Gastrocnemius medialis (tissue), 4 donors: Measurements from ENCODE around the gene ASB5. TPM values are rescaled to one million over a fixed set of nuclear protein-coding genes. Genes with fewer than 3 reads are reported as not detected.

ENCODE experiments used
- ATAC-seq, 2 donors: fragments of 150-250 bp; one replicate each; pipeline ENCODE4 v1.9.1; 2016
- DNase-seq, 2 donors: peaks; one replicate each; pipeline ENCODE4 v3.0.0-alpha.2; 2019
- H3K27ac ChIP-seq, 4 donors: fragments of 200-600 bp; sonication (generic); 1 replicate in 1 of 4; 2 replicates in 3 of 4; pipeline ENCODE4 v1.5.1; 2016 to 2018; ENCODE audit warnings: mild to moderate bottlenecking in 2 of 4, moderate library complexity in 1 of 4
- H3K27me3 ChIP-seq, 3 donors: fragments of 200-600 bp; sonication (generic) in 2 of 3; 1 replicate in 1 of 3; 2 replicates in 2 of 3; pipeline versions ENCODE4 v1.5.1 to v1.6.0; 2016 to 2019; ENCODE audit warnings: mild to moderate bottlenecking in 1 of 3, moderate library complexity in 1 of 3
- H3K36me3 ChIP-seq, 2 donors: fragments of 200-600 bp; sonication (generic) in 1 of 2; one replicate each; pipeline ENCODE4 v1.5.1; 2017 to 2018
- H3K4me1 ChIP-seq, 2 donors: fragments of 200-600 bp; sonication (generic) in 1 of 2; one replicate each; pipeline ENCODE4 v1.5.1; 2016 to 2017; ENCODE audit warnings: mild to moderate bottlenecking in 2 of 2
- H3K4me3 ChIP-seq, 4 donors: fragments of 200-600 bp; sonication (generic) in 3 of 4; 1 replicate in 1 of 4; 2 replicates in 3 of 4; pipeline ENCODE4 v1.5.1; 2016 to 2019; ENCODE audit warnings: mild to moderate bottlenecking in 2 of 4
- H3K9me3 ChIP-seq, 3 donors: fragments of 200-600 bp; sonication (generic) in 2 of 3; 1 replicate in 1 of 3; 2 replicates in 2 of 3; pipeline ENCODE4 v1.5.1; 2016 to 2019
- POLR2A ChIP-seq, 2 donors: fragments of 450-650 bp; IDR thresholded peaks; one replicate each; pipeline ENCODE4 v1.6.1; 2017; ENCODE audit warnings: antibody characterized with exemption in 2 of 2, mild to moderate bottlenecking in 2 of 2, moderate library complexity in 2 of 2
- in situ Hi-C, 4 donors: fragments of 200-750 bp; cut with MboI; loops; one replicate each; pipeline versions ENCODE4 v1.15.0 to v1.8.0; 2017; ENCODE audit warnings: low sequenced_read_pairs in 4 of 4
- intact Hi-C: fragments of 100-400 bp; cut with DNase I; formaldehyde crosslinking; loops from one replicate; pipeline ENCODE4 v1.15.1; 2023; ENCODE audit warnings: low total_unique reads
- total RNA-seq, 4 donors: library from RNA; depleted of rRNA; stranded (reverse); fragments of >200 nt; gene quantifications; one replicate each; pipeline versions ENCODE4 v1.1.0 to v1.2.3, GENCODE V29; 2016
- TF ChIP-seq, protein P1 (sequence below), 5 experiments: fragments of 450-650 bp in 3 of 5; fragments of 200-600 bp in 2 of 5; sonication (generic) in 2 of 5; IDR thresholded peaks in 4 of 5; conservative IDR thresholded peaks in 1 of 5; 1 replicate in 4 of 5; 2 replicates in 1 of 5; pipeline ENCODE4 v1.5.1; 2016 to 2019; ENCODE audit warnings: antibody characterized with exemption in 5 of 5, mild to moderate bottlenecking in 3 of 5, moderate library complexity in 3 of 5

ASB5 gene, protein sequence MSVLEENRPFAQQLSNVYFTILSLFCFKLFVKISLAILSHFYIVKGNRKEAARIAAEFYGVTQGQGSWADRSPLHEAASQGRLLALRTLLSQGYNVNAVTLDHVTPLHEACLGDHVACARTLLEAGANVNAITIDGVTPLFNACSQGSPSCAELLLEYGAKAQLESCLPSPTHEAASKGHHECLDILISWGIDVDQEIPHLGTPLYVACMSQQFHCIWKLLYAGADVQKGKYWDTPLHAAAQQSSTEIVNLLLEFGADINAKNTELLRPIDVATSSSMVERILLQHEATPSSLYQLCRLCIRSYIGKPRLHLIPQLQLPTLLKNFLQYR
- total RNA-seq = 100 to 1,000 TPM in 3 of 4 donors, 10 to 100 TPM in 1; 48.7 to 284 (median 179) TPM

DNA sequence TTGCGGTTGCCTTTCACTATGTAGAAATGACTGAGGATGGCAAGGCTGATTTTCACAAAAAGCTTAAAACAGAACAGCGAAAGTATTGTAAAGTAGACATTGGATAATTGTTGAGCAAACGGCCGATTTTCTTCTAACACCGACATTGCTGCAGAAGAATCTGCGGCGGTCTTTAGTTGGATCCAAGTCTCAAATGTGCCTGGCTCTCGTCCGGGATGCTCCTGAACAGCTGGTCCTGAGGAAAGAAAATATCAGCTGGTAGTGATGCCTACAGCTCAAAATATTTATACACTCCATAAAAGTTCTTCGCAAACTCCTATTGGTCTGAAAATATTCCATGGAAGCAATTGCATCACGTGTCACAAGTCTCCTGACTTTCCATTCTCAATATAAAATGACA, at the start of gene ASB5:
TSS of gene ASB5 (minus strand) at position 260 of the 400 bp plus-strand sequence. CDS start at position 146, 114 bp downstream.
- Histone ChIP-seq H3K4me3 (peak within 1 kb of the TSS; percentile 53 to 62 (median 56)), H3K27me3 (no peaks in the 10 kb centered on the region), H3K4me1 (peaks cover 33 to 47% of the 10 kb centered on the region in 2 donors), H3K36me3 (no peaks in the 10 kb centered on the region), H3K9me3 (no peaks in the 10 kb centered on the region), H3K27ac (peak within 1 kb of the TSS; percentile 88 to 98 (median 94))
- intact Hi-C loops = no loop called here
- ATAC-seq (peak; percentile 76 to 82), DNase-seq (peak; percentile 76 to 79)
- peak; percentile 60 to 89 for TF ChIP-seq POLR2A (IDR thresholded peaks at IDR 0.05)
- TF ChIP-seq, protein P1, sequence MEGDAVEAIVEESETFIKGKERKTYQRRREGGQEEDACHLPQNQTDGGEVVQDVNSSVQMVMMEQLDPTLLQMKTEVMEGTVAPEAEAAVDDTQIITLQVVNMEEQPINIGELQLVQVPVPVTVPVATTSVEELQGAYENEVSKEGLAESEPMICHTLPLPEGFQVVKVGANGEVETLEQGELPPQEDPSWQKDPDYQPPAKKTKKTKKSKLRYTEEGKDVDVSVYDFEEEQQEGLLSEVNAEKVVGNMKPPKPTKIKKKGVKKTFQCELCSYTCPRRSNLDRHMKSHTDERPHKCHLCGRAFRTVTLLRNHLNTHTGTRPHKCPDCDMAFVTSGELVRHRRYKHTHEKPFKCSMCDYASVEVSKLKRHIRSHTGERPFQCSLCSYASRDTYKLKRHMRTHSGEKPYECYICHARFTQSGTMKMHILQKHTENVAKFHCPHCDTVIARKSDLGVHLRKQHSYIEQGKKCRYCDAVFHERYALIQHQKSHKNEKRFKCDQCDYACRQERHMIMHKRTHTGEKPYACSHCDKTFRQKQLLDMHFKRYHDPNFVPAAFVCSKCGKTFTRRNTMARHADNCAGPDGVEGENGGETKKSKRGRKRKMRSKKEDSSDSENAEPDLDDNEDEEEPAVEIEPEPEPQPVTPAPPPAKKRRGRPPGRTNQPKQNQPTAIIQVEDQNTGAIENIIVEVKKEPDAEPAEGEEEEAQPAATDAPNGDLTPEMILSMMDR (IDR thresholded peaks at IDR 0.05 in 4 of 5, conservative IDR thresholded peaks at IDR 0.05 in 1 of 5) = no peak
- in situ Hi-C loops = no loop called here

DNA sequence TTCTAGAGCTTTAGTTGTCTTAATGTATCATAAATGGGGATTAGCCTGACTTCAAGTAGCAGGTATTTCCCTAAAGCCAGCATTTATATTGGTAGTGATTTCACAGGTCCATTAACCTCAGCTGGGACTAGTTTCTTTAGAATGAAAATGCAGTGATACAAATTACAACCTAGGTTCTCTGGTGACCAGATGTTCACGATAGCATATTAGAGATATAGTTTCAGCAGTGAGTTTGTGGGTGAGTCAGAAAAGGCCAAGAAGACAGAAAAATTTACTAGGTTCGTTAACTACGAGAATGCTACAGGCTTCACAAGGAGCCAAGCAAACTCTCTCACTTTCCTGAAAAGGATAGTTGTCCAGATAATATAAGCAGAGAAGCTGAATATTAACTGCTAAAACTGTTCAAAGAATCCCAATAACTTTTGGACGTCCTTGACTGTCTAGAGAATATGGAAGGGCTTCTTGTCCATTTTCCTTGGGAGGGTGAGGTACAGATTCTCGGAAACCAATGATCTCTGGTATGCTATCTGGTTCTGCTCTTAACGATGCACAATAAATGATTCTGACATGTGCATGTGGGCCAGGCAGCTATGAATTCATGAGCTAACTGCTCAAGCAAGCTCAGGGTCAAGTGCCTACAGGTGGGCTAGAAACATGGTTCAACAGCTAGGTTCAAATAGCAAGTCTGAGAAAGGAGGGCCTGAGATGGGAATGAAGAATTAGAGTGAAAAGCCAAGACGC, 44.7 kb upstream of the ASB5 start:
- Histone ChIP-seq H3K4me3 (no peak overlapping the region), H3K27ac (no peak overlapping the region), H3K9me3 (no peaks in the 10 kb centered on the region), H3K27me3 (no peaks in the 10 kb centered on the region), H3K36me3 (no peaks in the 10 kb centered on the region), H3K4me1 (peaks cover 2 to 3% of the 10 kb centered on the region in 2 donors)
- in situ Hi-C loops (no loop called here), intact Hi-C loops (no loop called here)
- TF ChIP-seq, protein P1 (IDR thresholded peaks at IDR 0.05 in 4 of 5, conservative IDR thresholded peaks at IDR 0.05 in 1 of 5) = no peak
- no peak for TF ChIP-seq POLR2A (IDR thresholded peaks at IDR 0.05)
- ATAC-seq = no peak
- DNase-seq = no peak

DNA sequence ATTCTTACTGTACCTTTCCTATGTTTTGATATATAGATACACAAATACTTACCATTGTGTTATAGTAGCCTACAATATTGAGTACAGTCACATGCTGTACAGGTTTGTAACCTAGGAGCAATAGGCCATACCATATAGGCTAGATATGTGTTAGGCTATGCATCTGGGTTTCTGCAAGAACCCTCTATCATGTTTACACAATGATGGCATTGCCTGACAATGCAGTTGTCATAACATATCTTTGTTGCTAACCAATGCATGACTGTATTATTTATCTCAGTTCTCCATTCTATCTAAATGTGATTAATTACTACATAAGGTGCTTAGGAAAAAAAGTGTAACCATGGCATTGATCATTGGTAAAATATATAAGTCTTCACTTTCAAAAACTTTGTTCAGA, 40.8 kb upstream of the ASB5 start:
- no peaks in the 10 kb centered on the region for H3K4me1 ChIP-seq
- no peaks in the 10 kb centered on the region for H3K9me3 ChIP-seq
- no peaks in the 10 kb centered on the region for H3K27me3 ChIP-seq
- H3K4me3 ChIP-seq = no peak overlapping the region
- no peak for DNase-seq
- intact Hi-C loops (no loop called here), in situ Hi-C loops (no loop called here)
- no peak overlapping the region for H3K27ac ChIP-seq
- TF ChIP-seq POLR2A (IDR thresholded peaks at IDR 0.05) = no peak
- TF ChIP-seq, protein P1 (IDR thresholded peaks at IDR 0.05 in 4 of 5, conservative IDR thresholded peaks at IDR 0.05 in 1 of 5) = no peak
- H3K36me3 ChIP-seq = no peaks in the 10 kb centered on the region
- ATAC-seq = no peak

DNA sequence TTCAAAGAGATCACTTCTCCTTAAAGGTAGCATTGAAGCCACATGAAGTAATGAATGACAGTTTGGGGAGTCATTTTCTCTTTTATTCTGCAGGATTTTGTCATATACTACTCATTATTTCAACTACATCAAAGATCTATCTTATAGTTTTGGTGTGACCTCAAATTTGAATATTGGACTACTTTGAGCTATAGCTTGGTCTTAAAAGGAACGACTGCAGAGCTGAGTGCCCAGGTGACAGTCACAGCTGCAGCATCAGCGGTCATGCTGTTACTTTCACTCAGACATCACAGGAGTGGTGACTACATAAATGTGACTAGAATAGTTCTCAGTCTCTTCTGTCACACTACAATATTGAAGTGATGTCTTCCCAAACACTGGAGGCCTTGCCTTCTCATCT, 40.0 kb upstream of the ASB5 start:
- ATAC-seq (no peak), DNase-seq (no peak)
- intact Hi-C loops (no loop called here), in situ Hi-C loops (no loop called here)
- TF ChIP-seq POLR2A (IDR thresholded peaks at IDR 0.05) = no peak
- Histone ChIP-seq H3K27me3 (no peaks in the 10 kb centered on the region), H3K36me3 (no peaks in the 10 kb centered on the region), H3K9me3 (no peaks in the 10 kb centered on the region), H3K27ac (no peak overlapping the region), H3K4me3 (no peak overlapping the region), H3K4me1 (no peaks in the 10 kb centered on the region)

DNA sequence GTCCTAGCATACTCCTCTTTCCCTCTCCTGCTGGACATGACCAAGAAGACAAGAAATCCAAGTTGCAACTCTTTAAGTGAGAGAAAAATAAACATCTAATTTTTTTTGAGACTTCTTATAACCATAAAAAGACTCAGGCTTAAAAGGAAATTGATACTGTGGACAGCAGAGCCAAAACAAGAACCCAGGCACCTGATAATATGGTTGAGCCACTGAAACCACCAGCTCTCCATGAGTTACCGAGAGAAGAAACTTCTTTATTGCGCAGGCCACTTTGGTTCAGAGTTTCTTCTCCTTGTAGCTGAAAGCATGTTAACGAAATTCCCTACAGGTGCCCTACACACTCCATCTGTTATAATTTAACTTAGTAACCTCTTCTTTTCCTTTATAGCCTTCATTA, 39.4 kb upstream of the ASB5 start:
- in situ Hi-C loops (no loop called here), intact Hi-C loops (no loop called here)
- Histone ChIP-seq H3K9me3 (no peaks in the 10 kb centered on the region), H3K4me3 (no peak overlapping the region), H3K36me3 (no peaks in the 10 kb centered on the region), H3K4me1 (no peaks in the 10 kb centered on the region), H3K27me3 (no peaks in the 10 kb centered on the region), H3K27ac (no peak overlapping the region)
- no peak for TF ChIP-seq POLR2A (IDR thresholded peaks at IDR 0.05)
- TF ChIP-seq, protein P1 (IDR thresholded peaks at IDR 0.05 in 4 of 5, conservative IDR thresholded peaks at IDR 0.05 in 1 of 5) = no peak
- DNase-seq (no peak), ATAC-seq (no peak)
